ENCODE results near the gene AKAP5.
"Not testable (repeated sequence)": the region's sequence is repeated elsewhere in the genome, so short reads cannot be mapped to it uniquely, and the experiment has no call there.

AKAP5 gene

GRCh38 chr14:64504310-64504896, 39.1 kb downstream of the AKAP5 start, which contains the start of gene ZBTB1:
Gene ZBTB1, plus strand, starts transcription at chr14:64504770. Its CDS starts 16,735 bp downstream, at chr14:64521505.
- DNase-seq: peak; percentile 94

- peak; percentile 88 for DNase-seq
These were observed 39.8 kb downstream of the AKAP5 start for GRCh38 chr14:64504897-64505794.

- DNase-seq: peak; percentile 66
These were observed 41.4 kb downstream of the AKAP5 start for GRCh38 chr14:64506721-64507120.

- peak; percentile 34 for DNase-seq
These were observed 42.3 kb downstream of the AKAP5 start for GRCh38 chr14:64507376-64508156.

- DNase-seq: peak; percentile 45
These were observed 43.0 kb downstream of the AKAP5 start for GRCh38 chr14:64508215-64508776.

- no peak for DNase-seq
These were observed 43.7 kb downstream of the AKAP5 start for GRCh38 chr14:64509036-64509435.

GRCh38 chr14:64510825-64511671, 45.7 kb downstream of the AKAP5 start:
- DNase-seq: peak; percentile 75

- no peak for DNase-seq
These were observed 48.0 kb downstream of the AKAP5 start for GRCh38 chr14:64513271-64513670.

GRCh38 chr14:64515053-64515452, 49.8 kb downstream of the AKAP5 start:
- DNase-seq: no peak

- no peak for DNase-seq
These were observed 51.7 kb downstream of the AKAP5 start for GRCh38 chr14:64516969-64517368.

- DNase-seq: not testable (repeated sequence)
These were observed 52.4 kb downstream of the AKAP5 start for GRCh38 chr14:64517667-64518066.

- no peak for DNase-seq
These were observed 52.9 kb downstream of the AKAP5 start for GRCh38 chr14:64518229-64518628.

- no peak for DNase-seq
These were observed 55.4 kb downstream of the AKAP5 start for GRCh38 chr14:64520699-64521098.

- DNase-seq: no peak
These were observed 57.5 kb downstream of the AKAP5 start for GRCh38 chr14:64522591-64523355.
